Esophagus squamous epithelium (tissue), 5 donors: ENCODE results near the gene IQGAP2. TPM values are rescaled to one million over a fixed set of nuclear protein-coding genes. Genes with fewer than 3 reads are reported as not detected.

Experiments used
- DNase-seq: peaks from one replicate; lab custom pipeline; 2025; lab: John Stamatoyannopoulos, UW
- H3K27ac ChIP-seq, 4 donors: fragments of 200-600 bp; sonication (generic); one replicate each; pipeline ENCODE4 v1.5.1; 2016 to 2019; ENCODE audit warnings: mild to moderate bottlenecking in 1 of 4
- H3K27me3 ChIP-seq, 4 donors: fragments of 200-600 bp; sonication (generic); 1 replicate in 3 of 4; 2 replicates in 1 of 4; pipeline versions ENCODE4 v1.5.1 to v1.6.0; 2017 to 2021; ENCODE audit warnings: antibody characterized with exemption in 1 of 4
- H3K36me3 ChIP-seq, 3 donors: fragments of 200-600 bp; sonication (generic); one replicate each; pipeline ENCODE4 v1.5.1; 2016 to 2019
- H3K4me1 ChIP-seq, 3 donors: fragments of 200-600 bp; sonication (generic); one replicate each; pipeline ENCODE4 v1.5.1; 2017 to 2019
- H3K4me3 ChIP-seq, 4 donors: fragments of 200-600 bp; sonication (generic); 1 replicate in 3 of 4; 2 replicates in 1 of 4; pipeline ENCODE4 v1.5.1; 2016 to 2019; ENCODE audit warnings: mild to moderate bottlenecking in 2 of 4, moderate library complexity in 1 of 4
- H3K9me3 ChIP-seq, 3 donors: fragments of 200-600 bp; sonication (generic); one replicate each; pipeline ENCODE4 v1.5.1; 2016 to 2019
- CTCF ChIP-seq, 6 experiments: fragments of 450-650 bp in 4 of 6; fragments of 200-600 bp in 2 of 6; sonication (generic) in 2 of 6; IDR thresholded peaks; one replicate each; pipeline ENCODE4 v1.5.1; 2016 to 2019; ENCODE audit warnings: antibody characterized with exemption in 6 of 6, mild to moderate bottlenecking in 4 of 6, moderate library complexity in 4 of 6
- POLR2A ChIP-seq, 4 donors: fragments of 450-650 bp; IDR thresholded peaks; one replicate each; pipeline ENCODE4 v1.6.1; 2017; ENCODE audit warnings: antibody characterized with exemption in 4 of 4, mild to moderate bottlenecking in 4 of 4, moderate library complexity in 3 of 4
- WGBS, 2 donors: methylation state at CpG; one replicate each; pipeline ENCODE4 v1.1.5; 2018; 5-methylcytosine and 5-hydroxymethylcytosine counted together
- intact Hi-C: fragments of 100-400 bp; cut with DNase I; formaldehyde crosslinking; loops from one replicate; pipeline ENCODE4 v1.15.0; 2022
- total RNA-seq, 4 donors: library from RNA; depleted of rRNA; stranded (reverse); fragments of >200 nt; gene quantifications; one replicate each; pipeline ENCODE4 v1.1.0, GENCODE V29; 2016
- donor health status: DM: yes; HTN: yes; CAD: no.

IQGAP2 gene
- total RNA-seq, 4 donors from 2014 or later, result 3.0 to 16.6 (median 5.9) TPM

- intact Hi-C loops, result no loop called here
- no peak overlapping the region for H3K27ac ChIP-seq
Measured at GRCh38 chr5:76622076-76622475, 219.0 kb downstream of the IQGAP2 start.

GRCh38 chr5:76622973-76623596 lies 220.0 kb downstream of the IQGAP2 start, which contains the start of gene F2RL2:
Gene F2RL2 (minus strand): TSS chr5:76623403. CDS start chr5:76623230, 173 bp downstream.
- Histone ChIP-seq H3K27ac (no peak within 1 kb of the TSS), H3K27me3 (no peaks in the 10 kb centered on the region), H3K4me1 (no peaks in the 10 kb centered on the region), H3K36me3 (no peaks in the 10 kb centered on the region), H3K4me3 (no peak within 1 kb of the TSS), H3K9me3 (no peaks in the 10 kb centered on the region)
- WGBS, 2 donors, result 22 to 29% methylated on average over 7 of the region's 7 CpGs
- TF ChIP-seq CTCF (IDR thresholded peaks at IDR 0.05) (no peak), POLR2A (IDR thresholded peaks at IDR 0.05) (no peak)
- intact Hi-C loops, result no loop called here
- no peak for DNase-seq

More at GRCh38 chr5:76622076-76622475, 219.0 kb downstream of the IQGAP2 start:
- H3K36me3 ChIP-seq, result no peaks in the 10 kb centered on the region
- 87 to 90% methylated on average over 5 of the region's 5 CpGs for WGBS, 2 donors
- TF ChIP-seq CTCF (IDR thresholded peaks at IDR 0.05) (no peak), POLR2A (IDR thresholded peaks at IDR 0.05) (no peak)
- no peaks in the 10 kb centered on the region for H3K27me3 ChIP-seq
- H3K4me3 ChIP-seq, result no peak overlapping the region
- H3K4me1 ChIP-seq, result no peaks in the 10 kb centered on the region
- no peaks in the 10 kb centered on the region for H3K9me3 ChIP-seq
- no peak for DNase-seq

GRCh38 chr5:76625087-76625815 lies 222.2 kb downstream of the IQGAP2 start:
- H3K36me3 ChIP-seq, result no peaks in the 10 kb centered on the region
- H3K4me1 ChIP-seq, result no peaks in the 10 kb centered on the region
- no peaks in the 10 kb centered on the region for H3K9me3 ChIP-seq
- intact Hi-C loops, result no loop called here
- TF ChIP-seq POLR2A (IDR thresholded peaks at IDR 0.05), result no peak
- no peak for TF ChIP-seq CTCF (IDR thresholded peaks at IDR 0.05)
- no peak overlapping the region for H3K27ac ChIP-seq
- DNase-seq, result no peak
- H3K27me3 ChIP-seq, result no peaks in the 10 kb centered on the region
- 50 to 53% methylated on average over 8 of the region's 8 CpGs for WGBS, 2 donors
- H3K4me3 ChIP-seq, result no peak overlapping the region

- WGBS, 2 donors, result 60 to 71% methylated on average over 6 of the region's 6 CpGs
- TF ChIP-seq POLR2A (IDR thresholded peaks at IDR 0.05) (no peak), CTCF (IDR thresholded peaks at IDR 0.05) (no peak)
Measured at GRCh38 chr5:76626738-76627137, 223.7 kb downstream of the IQGAP2 start.

GRCh38 chr5:76634661-76635060 lies 231.6 kb downstream of the IQGAP2 start:
- 97 to 100% methylated on average over 4 of the region's 4 CpGs for WGBS, 2 donors
- DNase-seq, result no peak
- peaks cover 0 to 7% (median 0%) of the 10 kb centered on the region in 3 donors for H3K4me1 ChIP-seq
- H3K4me3 ChIP-seq, result no peak overlapping the region
- no peaks in the 10 kb centered on the region for H3K9me3 ChIP-seq
- no peaks in the 10 kb centered on the region for H3K27me3 ChIP-seq
- no peak overlapping the region for H3K27ac ChIP-seq
- H3K36me3 ChIP-seq, result no peaks in the 10 kb centered on the region
- intact Hi-C loops, result no loop called here
- TF ChIP-seq CTCF (IDR thresholded peaks at IDR 0.05) (no peak), POLR2A (IDR thresholded peaks at IDR 0.05) (no peak)

More at GRCh38 chr5:76626738-76627137, 223.7 kb downstream of the IQGAP2 start:
- Histone ChIP-seq H3K27ac (no peak overlapping the region), H3K27me3 (no peaks in the 10 kb centered on the region), H3K4me1 (no peaks in the 10 kb centered on the region), H3K4me3 (no peak overlapping the region), H3K36me3 (no peaks in the 10 kb centered on the region), H3K9me3 (no peaks in the 10 kb centered on the region)
- intact Hi-C loops, result no loop called here
- DNase-seq, result no peak
